T-helper 17 cell (primary cell): ENCODE data around the gene CNOT11. TPM values are rescaled to one million over a fixed set of nuclear protein-coding genes. Genes with fewer than 3 reads are reported as not detected.

Experiments
- ATAC-seq: fragments of 150-1000 bp; cut with Tn5 transposase; 2 replicates; pipeline ENCODE4 v1.10.0; 2021; ENCODE audit warnings: mild to moderate bottlenecking, moderate library complexity
- DNase-seq, 3 donors: peaks; one replicate each; pipeline versions ENCODE4 v3.0.0 to v3.0.0-alpha.2; 2020 to 2021
- H3K9me3 ChIP-seq: one replicate; pipeline ENCODE4 v1.7.0; 2013; ENCODE audit warnings: low read length, mild to moderate bottlenecking; ENCODE audit not compliant: control insufficient read depth, poor library complexity, severe bottlenecking
- H3K27ac Mint-ChIP-seq: one replicate; pipeline ENCODE4 v1.8.0; 2022; ENCODE audit warnings: mild to moderate bottlenecking, moderate library complexity, mixed read lengths
- H3K27me3 Mint-ChIP-seq: one replicate; pipeline ENCODE4 v1.8.0; 2022; ENCODE audit warnings: mixed read lengths
- H3K36me3 Mint-ChIP-seq: one replicate; pipeline ENCODE4 v1.8.0; 2022; ENCODE audit warnings: low read depth, mixed read lengths
- H3K4me1 Mint-ChIP-seq: one replicate; pipeline ENCODE4 v1.8.0; 2022; ENCODE audit warnings: mild to moderate bottlenecking, mixed read lengths
- H3K4me3 Mint-ChIP-seq: one replicate; pipeline ENCODE4 v1.8.0; 2022; ENCODE audit warnings: mild to moderate bottlenecking, moderate library complexity, mixed read lengths
- total RNA-seq, 4 donors: library from RNA in 2 of 4; stranded (reverse) in 2 of 4; gene quantifications; one replicate each; pipeline ENCODE4 v1.2.3 and lab custom pipeline; 2022 to 2026

The CNOT11 gene
- total RNA-seq, 2 donors from 2014 or later, result 48.3 to 48.5 TPM

DNA sequence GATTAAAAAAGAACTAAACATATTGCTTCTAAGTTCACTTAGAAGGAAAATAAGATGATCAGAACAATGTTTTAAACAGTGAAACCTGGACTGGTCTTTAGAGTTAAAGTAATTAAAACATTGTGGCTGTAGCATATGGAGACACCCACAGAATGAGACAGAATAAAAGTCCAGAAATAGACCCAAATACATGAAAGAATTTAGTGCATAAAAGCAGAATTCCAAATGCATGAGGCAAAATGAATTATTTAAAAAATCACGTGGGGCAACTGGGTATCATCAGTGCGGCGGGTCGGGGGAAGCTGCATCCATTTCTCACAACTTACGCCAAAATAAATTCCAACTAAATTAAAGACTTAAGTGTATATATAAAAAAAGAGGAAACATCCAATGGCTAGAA lies 43.7 kb downstream of the CNOT11 start:
- Mint-ChIP-seq H3K27me3 (no peaks in the 10 kb centered on the region), H3K36me3 (no peaks in the 10 kb centered on the region), H3K4me3 (peak overlapping the region; percentile 59), H3K27ac (peak overlapping the region; percentile 32), H3K4me1 (peaks cover 44% of the 10 kb centered on the region)
- no peaks in the 10 kb centered on the region for H3K9me3 ChIP-seq
- no peak for ATAC-seq
- no peak for DNase-seq

DNA sequence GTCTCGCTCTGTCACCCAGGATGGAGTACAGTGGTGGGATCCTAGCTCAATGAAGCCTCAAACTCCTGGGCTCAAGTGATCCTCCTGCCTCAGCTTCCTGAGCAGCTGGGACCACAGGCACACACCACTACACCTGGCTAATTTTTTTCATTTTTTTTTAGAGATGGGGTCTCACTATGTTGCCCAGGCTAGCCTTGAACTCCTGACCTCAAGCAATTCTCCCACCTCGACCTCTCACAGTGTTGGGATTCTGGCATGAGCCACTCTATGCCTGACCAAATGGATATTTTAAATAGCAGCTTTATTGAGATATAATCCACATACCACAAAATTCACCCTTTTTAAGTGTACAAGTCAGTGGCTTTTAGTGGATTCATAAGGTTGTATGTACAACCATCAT lies 44.7 kb downstream of the CNOT11 start:
- ATAC-seq, result no peak
- peak overlapping the region; percentile 59 for H3K4me3 Mint-ChIP-seq
- no peaks in the 10 kb centered on the region for H3K36me3 Mint-ChIP-seq
- H3K9me3 ChIP-seq, result no peaks in the 10 kb centered on the region
- H3K27me3 Mint-ChIP-seq, result no peaks in the 10 kb centered on the region
- DNase-seq, result no peak
- H3K4me1 Mint-ChIP-seq, result peaks cover 50% of the 10 kb centered on the region
- peak overlapping the region; percentile 87 for H3K27ac Mint-ChIP-seq

DNA sequence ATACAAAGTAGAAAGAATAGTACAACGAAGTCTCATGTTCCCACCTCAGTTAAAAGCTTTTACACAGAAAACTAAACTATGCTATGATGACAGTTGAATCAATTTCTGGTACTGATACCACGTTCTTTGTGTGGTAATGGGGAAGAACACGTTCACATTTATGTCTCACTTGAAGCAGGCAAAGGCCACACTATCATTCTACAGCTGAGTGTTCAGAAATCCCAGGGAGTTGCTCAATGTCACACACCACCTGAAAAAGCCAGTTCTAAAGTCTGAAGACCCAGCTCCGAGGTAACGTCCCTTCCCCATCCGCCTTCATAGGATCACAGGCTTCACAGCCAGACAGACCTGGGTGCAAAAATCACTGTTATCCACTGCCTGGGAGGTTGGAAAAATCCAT lies 46.9 kb downstream of the CNOT11 start:
- H3K9me3 ChIP-seq, result no peaks in the 10 kb centered on the region
- no peaks in the 10 kb centered on the region for H3K27me3 Mint-ChIP-seq
- H3K27ac Mint-ChIP-seq, result peak overlapping the region; percentile 74
- H3K4me1 Mint-ChIP-seq, result peaks cover 59% of the 10 kb centered on the region
- ATAC-seq (no peak), DNase-seq (no peak)
- no peaks in the 10 kb centered on the region for H3K36me3 Mint-ChIP-seq
- H3K4me3 Mint-ChIP-seq, result peak overlapping the region; percentile 76

DNA sequence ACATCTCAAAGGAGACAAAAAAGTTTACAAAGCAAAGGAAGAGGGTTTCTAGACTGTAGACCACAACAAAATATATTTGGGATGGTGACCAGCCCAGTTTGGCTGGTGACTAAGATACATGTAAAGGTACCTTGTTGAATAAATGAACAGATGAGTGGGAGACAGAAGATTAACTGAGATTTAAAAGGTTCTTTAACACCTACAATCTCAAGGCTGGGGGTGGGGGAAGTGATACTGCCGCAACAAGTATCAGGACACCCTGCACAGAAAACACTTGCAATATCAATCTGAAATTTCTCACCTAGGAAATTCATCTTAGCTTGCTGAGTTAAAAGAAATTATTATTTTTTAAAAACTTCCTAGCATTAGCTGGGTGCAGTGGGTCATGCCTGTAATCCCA lies 47.5 kb downstream of the CNOT11 start:
- DNase-seq, result no peak
- Mint-ChIP-seq H3K4me1 (peaks cover 58% of the 10 kb centered on the region), H3K27me3 (no peaks in the 10 kb centered on the region), H3K36me3 (no peaks in the 10 kb centered on the region), H3K4me3 (peak overlapping the region; percentile 76), H3K27ac (peak overlapping the region; percentile 74)
- ATAC-seq, result peak; percentile 22
- no peaks in the 10 kb centered on the region for H3K9me3 ChIP-seq

DNA sequence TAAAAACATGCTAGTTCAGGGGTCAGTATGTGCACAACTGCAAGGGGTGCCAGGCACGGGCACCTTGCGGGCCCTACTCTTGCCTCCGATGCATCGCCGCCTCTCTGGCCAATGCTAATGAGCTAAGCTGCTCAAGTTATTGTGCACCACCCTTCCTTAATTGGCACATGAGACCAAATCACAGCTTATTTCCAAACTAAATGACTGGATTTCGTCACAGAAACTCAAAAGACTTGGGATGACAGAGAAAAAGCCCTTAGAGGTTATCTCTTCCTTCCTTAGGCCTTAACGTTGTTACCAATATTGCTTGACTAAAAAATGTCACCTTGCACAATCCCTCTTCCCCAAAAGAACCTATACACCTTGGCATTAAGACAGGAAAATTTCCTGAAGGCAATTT lies 48.1 kb downstream of the CNOT11 start:
- Mint-ChIP-seq H3K4me3 (peak overlapping the region; percentile 31), H3K36me3 (no peaks in the 10 kb centered on the region), H3K27me3 (no peaks in the 10 kb centered on the region), H3K4me1 (peaks cover 64% of the 10 kb centered on the region), H3K27ac (peak overlapping the region; percentile 74)
- no peak for DNase-seq
- H3K9me3 ChIP-seq, result no peaks in the 10 kb centered on the region
- ATAC-seq, result no peak

DNA sequence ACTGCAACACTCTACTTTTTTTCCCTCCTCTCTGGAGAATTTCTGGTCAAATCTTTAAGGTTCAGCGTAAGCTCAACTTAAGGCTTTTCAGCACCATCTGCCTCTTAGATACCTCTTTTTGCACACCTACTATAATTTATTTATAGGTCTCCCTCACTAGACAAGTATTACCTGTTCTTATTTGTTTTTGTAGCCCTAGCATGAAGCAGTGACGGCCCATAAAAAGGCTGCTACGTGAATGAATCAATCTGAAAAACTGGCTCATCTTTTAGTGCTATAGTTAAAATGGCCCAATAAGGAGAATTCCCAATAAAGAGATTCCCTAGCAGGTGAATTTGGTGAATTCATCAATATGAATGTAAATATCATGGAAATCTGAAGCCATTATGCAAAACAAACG lies 49.3 kb downstream of the CNOT11 start:
- peaks cover 66% of the 10 kb centered on the region for H3K4me1 Mint-ChIP-seq
- H3K27ac Mint-ChIP-seq, result peak overlapping the region; percentile 74
- peak overlapping the region; percentile 41 for H3K4me3 Mint-ChIP-seq

DNA sequence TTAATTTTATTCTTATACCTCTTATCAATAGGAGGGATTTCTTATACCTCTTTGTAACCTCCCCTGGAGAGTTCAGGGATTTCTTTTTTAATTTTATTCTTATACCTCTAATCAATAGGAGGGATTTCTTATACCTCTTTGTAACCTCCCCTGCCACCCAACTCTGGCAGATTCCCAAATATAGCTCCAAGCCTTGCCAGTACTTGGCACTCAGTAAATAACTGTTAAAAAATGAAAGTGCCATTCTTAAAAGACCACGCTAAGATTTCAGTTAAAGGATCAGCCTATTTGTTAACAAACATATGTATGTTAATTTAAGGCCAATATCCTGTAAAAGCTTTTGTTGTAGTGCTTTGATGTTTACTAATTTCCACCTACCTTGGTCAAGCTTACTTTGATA lies 51.0 kb downstream of the CNOT11 start:
- H3K36me3 Mint-ChIP-seq, result peaks cover 7% of the 10 kb centered on the region
- DNase-seq, result no peak
- no peaks in the 10 kb centered on the region for H3K9me3 ChIP-seq
- H3K4me3 Mint-ChIP-seq, result peak overlapping the region; percentile 100
- no peak for ATAC-seq
- H3K27ac Mint-ChIP-seq, result peak overlapping the region; percentile 99
- peaks cover 51% of the 10 kb centered on the region for H3K4me1 Mint-ChIP-seq
- H3K27me3 Mint-ChIP-seq, result no peaks in the 10 kb centered on the region

More for the DNA sequence above, 49.3 kb downstream of the CNOT11 start:
- H3K27me3 Mint-ChIP-seq, result no peaks in the 10 kb centered on the region
- no peaks in the 10 kb centered on the region for H3K9me3 ChIP-seq
- no peak for ATAC-seq
- DNase-seq, result no peak
- H3K36me3 Mint-ChIP-seq, result peaks cover 7% of the 10 kb centered on the region

DNA sequence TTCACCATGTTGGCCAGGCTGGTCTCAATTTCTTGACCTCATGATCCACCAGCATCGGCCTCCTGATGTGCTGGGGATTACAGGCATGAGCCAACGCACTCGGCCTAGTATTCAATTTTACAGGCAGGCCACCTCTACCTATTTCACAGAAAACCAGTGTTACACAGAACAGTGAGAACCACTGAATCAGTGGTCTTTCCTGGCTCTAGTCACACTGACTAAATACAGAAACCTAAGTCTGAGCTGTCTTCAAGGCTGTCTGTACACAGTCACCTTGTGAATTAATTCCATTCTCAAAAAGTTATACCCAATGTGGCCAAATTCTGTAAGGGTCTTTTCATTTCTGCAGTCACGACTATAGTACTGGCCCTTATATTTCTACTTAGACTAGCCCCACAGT lies 52.3 kb downstream of the CNOT11 start:
- DNase-seq (no peak), ATAC-seq (no peak)
- Mint-ChIP-seq H3K4me3 (peak overlapping the region; percentile 100), H3K4me1 (peaks cover 42% of the 10 kb centered on the region), H3K36me3 (peaks cover 7% of the 10 kb centered on the region), H3K27ac (peak overlapping the region; percentile 99), H3K27me3 (no peaks in the 10 kb centered on the region)
- no peaks in the 10 kb centered on the region for H3K9me3 ChIP-seq

DNA sequence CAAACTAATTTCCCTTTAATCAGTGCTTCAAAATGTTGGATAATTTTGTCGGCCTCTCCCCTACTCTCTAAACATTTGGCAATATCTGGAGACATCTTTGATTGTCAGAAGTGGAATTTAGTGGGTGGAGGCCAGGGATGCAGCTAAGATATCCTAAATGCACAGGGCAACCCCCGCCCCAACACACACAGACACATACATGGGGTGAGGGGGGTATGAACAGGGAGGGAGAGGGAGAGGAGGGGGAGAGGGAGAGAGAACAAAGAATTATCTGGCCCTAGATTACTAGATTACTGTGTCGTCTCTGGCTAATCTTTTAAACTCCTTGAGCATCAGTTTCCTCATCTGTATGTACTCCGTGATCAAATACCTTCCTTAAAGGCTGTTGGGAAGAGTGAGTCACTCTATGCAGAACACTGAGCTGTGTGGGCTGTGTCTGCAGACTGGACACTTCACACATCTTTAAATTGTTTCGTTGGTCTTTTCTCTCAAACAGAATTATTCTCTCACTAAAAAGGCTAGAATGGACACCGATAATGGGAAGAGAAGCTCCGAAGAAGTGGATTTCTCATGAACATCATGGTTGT lies 52.9 kb downstream of the CNOT11 start:
- no peak for ATAC-seq
- Mint-ChIP-seq H3K4me3 (peak overlapping the region; percentile 100), H3K4me1 (peaks cover 47% of the 10 kb centered on the region), H3K27me3 (no peaks in the 10 kb centered on the region), H3K36me3 (peaks cover 7% of the 10 kb centered on the region), H3K27ac (peak overlapping the region; percentile 99)
- no peaks in the 10 kb centered on the region for H3K9me3 ChIP-seq
- no peak for DNase-seq

DNA sequence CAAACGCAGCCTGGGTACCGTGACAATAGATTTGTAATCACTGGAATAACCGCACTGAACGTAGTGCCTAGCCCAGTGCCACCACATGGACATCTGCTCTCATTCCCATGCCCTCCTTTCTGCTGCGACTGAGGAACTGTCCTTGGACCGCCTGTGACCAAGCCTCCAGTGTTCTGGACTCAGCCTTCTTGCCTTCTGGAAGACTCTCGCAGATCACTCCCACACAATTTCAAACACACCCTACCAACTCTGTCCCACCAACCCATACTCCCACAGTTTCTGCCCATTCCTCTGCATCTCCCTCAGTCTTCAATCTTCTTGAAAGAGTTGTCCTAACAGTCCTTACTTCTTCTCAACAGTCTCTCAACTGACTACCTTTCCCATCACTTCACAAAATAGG lies 53.7 kb downstream of the CNOT11 start:
- DNase-seq, result no peak
- H3K4me1 Mint-ChIP-seq, result peaks cover 49% of the 10 kb centered on the region
- no peaks in the 10 kb centered on the region for H3K27me3 Mint-ChIP-seq
- H3K27ac Mint-ChIP-seq, result peak overlapping the region; percentile 99
- no peak for ATAC-seq
- H3K9me3 ChIP-seq, result no peaks in the 10 kb centered on the region
- H3K4me3 Mint-ChIP-seq, result peak overlapping the region; percentile 100
- H3K36me3 Mint-ChIP-seq, result peaks cover 7% of the 10 kb centered on the region

DNA sequence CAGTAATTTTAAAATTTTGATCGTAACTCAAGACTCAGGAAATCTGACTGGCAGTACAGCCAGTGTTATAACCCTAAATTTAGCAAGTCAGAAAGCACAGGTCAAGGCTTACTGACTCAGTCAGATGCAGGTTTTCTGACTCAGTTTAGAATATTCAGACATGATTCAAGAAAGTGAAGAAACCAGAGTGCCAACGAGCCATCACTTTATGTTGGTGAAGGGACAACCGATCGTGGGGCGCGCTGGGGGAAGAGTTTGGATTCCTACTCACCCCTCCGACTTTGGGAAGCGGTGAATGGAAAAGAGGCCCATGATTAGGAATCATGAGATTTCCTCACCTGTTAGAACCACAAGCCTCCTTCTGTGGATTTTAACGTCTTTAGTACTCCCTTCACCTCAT lies 54.8 kb downstream of the CNOT11 start:
- peaks cover 7% of the 10 kb centered on the region for H3K36me3 Mint-ChIP-seq
- H3K27me3 Mint-ChIP-seq, result no peaks in the 10 kb centered on the region
- ATAC-seq (no peak), DNase-seq (no peak)
- H3K9me3 ChIP-seq, result no peaks in the 10 kb centered on the region
- peaks cover 48% of the 10 kb centered on the region for H3K4me1 Mint-ChIP-seq
- H3K4me3 Mint-ChIP-seq, result peak overlapping the region; percentile 100
- H3K27ac Mint-ChIP-seq, result peak overlapping the region; percentile 99

DNA sequence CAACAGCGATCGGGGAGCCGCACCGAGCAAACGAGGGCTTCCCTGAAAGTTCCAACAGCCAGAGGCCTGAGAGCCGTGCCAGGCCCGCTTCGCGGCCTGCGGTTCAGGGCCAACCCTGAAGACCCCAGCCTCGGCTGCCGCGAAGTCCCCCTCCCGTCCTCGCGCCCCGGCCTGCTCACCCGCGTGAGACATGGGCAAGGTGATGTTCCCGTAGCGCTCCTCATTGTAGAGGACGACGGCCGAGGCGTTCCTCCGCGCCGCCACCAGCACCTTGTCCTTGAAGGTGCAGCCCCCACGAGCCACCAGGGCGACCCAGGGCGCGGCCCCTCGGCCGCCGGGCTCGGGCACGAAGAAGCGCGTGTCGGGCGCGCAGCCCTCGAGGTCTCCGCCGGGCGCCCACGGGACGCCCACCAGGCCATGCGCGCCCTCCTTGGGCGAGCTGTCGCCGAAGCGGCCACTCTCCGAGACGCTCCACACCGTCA lies 55.3 kb downstream of the CNOT11 start:
- ATAC-seq (peak; percentile 13), DNase-seq (peak in 1 of 3 donors; percentile 17)
- Mint-ChIP-seq H3K4me3 (peak overlapping the region; percentile 100), H3K27ac (peak overlapping the region; percentile 99), H3K27me3 (no peaks in the 10 kb centered on the region), H3K4me1 (peaks cover 47% of the 10 kb centered on the region), H3K36me3 (peaks cover 7% of the 10 kb centered on the region)
- no peaks in the 10 kb centered on the region for H3K9me3 ChIP-seq

DNA sequence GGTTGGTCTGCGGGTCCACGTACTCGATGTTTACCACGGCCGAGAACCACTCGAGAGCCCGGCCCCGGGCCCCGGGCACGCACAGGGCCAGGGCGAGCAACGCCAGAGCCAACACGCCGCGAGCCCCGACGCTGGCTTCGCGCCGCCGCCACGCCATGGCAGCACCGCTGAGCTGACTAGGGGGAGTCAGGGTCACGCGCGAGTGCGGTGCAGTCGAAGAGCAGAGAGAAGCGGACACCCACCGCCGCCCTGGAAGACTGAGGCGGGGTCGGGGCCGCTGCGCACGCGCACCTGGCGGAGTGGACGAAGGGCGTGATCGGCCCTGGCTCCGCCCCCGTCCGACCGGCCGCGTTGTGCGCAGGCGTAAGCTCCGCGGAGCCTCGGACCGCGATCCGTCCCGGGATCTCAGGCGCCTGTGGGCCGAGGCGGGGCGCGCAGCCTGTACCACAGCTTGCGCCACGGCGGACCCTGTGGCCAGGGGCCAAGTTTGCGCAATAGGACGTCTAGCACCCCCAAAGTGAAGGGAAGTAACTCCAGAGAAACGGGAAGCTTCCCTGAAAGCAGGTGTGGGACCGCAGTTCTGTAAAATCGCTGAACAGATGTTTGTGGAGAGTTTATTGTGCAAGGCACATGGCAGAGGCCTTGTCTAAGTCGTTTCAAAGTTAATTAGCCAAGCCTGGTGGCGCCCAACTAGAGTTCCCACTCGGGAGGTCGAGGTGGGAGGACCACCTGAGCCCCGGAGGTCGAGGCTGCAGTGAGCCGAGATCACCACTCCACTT lies 55.9 kb downstream of the CNOT11 start, which contains the start of gene RNF149:
TSS of gene RNF149 (minus strand) at position 270 of the 779 bp plus-strand sequence. CDS start at position 157, 113 bp downstream.
- ATAC-seq (peak; percentile 76), DNase-seq (peak; percentile 88 to 94 (median 90))
- no peaks in the 10 kb centered on the region for H3K27me3 Mint-ChIP-seq
- H3K27ac Mint-ChIP-seq, result peak within 1 kb of the TSS; percentile 99
- peak within 1 kb of the TSS; percentile 100 for H3K4me3 Mint-ChIP-seq
- peaks cover 48% of the 10 kb centered on the region for H3K4me1 Mint-ChIP-seq
- H3K36me3 Mint-ChIP-seq, result peaks cover 7% of the 10 kb centered on the region
- H3K9me3 ChIP-seq, result no peaks in the 10 kb centered on the region
